HFFc6 (cell line): ENCODE data around the gene LIPC. TPM values are rescaled to one million over a fixed set of nuclear protein-coding genes. Genes with fewer than 3 reads are reported as not detected.

Experiments
- DNase-seq: peaks from one replicate; pipeline ENCODE4 v3.0.0-alpha.2; 2018
- H3K27ac Mint-ChIP-seq: 2 replicates; pipeline ENCODE4 v1.8.0; 2020; ENCODE audit warnings: mild to moderate bottlenecking, mixed read lengths
- H3K27me3 Mint-ChIP-seq: 2 replicates; pipeline ENCODE4 v1.8.0; 2021; ENCODE audit warnings: mild to moderate bottlenecking, moderate library complexity, mixed read lengths; ENCODE audit not compliant: insufficient read depth
- H3K36me3 Mint-ChIP-seq: 2 replicates; pipeline ENCODE4 v1.8.0; 2021; ENCODE audit warnings: low read depth, mixed read lengths
- H3K4me1 Mint-ChIP-seq: 2 replicates; pipeline ENCODE4 v1.8.0; 2020; ENCODE audit warnings: low read depth, mixed read lengths
- H3K4me3 Mint-ChIP-seq: 2 replicates; pipeline ENCODE4 v1.8.0; 2020; ENCODE audit warnings: mild to moderate bottlenecking, moderate library complexity, mixed read lengths
- H3K9me3 Mint-ChIP-seq: 2 replicates; pipeline ENCODE4 v1.8.0; 2020; ENCODE audit warnings: mild to moderate bottlenecking, mixed read lengths
- CTCF ChIP-seq: fragments of 200-600 bp; sonication (generic); IDR thresholded peaks from 2 replicates; pipeline ENCODE4 v1.5.0; 2021; ENCODE audit warnings: antibody characterized with exemption, mild to moderate bottlenecking
- total RNA-seq, 6 experiments: library from RNA; stranded (reverse); fragmentation: NEBNext Ultra II Directional; extraction: Animal tissue kit (Norgen Biotek cat#: 25700); gene quantifications; 2 replicates in 1 of 6; 3 replicates in 5 of 6; pipeline ENCODE4 v1.2.3, GENCODE V29; 2021

Gene LIPC
- total RNA-seq, 6 experiments from 2014 or later: not detected

- no peaks in the 10 kb centered on the region for H3K9me3 Mint-ChIP-seq
These were observed 22.4 kb downstream of the LIPC start for GRCh38 chr15:58453931-58454793.

GRCh38 chr15:58454950-58455401, 23.2 kb downstream of the LIPC start:
- Mint-ChIP-seq H3K27me3 (peaks cover 10% of the 10 kb centered on the region), H3K9me3 (no peaks in the 10 kb centered on the region), H3K36me3 (no peaks in the 10 kb centered on the region), H3K27ac (no peak overlapping the region), H3K4me1 (peaks cover 22% of the 10 kb centered on the region), H3K4me3 (no peak overlapping the region)
- DNase-seq: no peak
- TF ChIP-seq CTCF: no peak

More at GRCh38 chr15:58453931-58454793, 22.4 kb downstream of the LIPC start:
- DNase-seq: no peak
- Mint-ChIP-seq H3K4me1 (peaks cover 20% of the 10 kb centered on the region), H3K36me3 (no peaks in the 10 kb centered on the region), H3K27ac (no peak overlapping the region), H3K27me3 (peaks cover 10% of the 10 kb centered on the region), H3K4me3 (no peak overlapping the region)
- TF ChIP-seq CTCF: no peak

GRCh38 chr15:58457466-58457965, 25.7 kb downstream of the LIPC start:
- peak overlapping the region; percentile 55 for H3K4me3 Mint-ChIP-seq
- DNase-seq: peak; percentile 86
- no peaks in the 10 kb centered on the region for H3K9me3 Mint-ChIP-seq
- peaks cover 11% of the 10 kb centered on the region for H3K27me3 Mint-ChIP-seq
- TF ChIP-seq CTCF: no peak
- peak overlapping the region; percentile 29 for H3K27ac Mint-ChIP-seq
- no peaks in the 10 kb centered on the region for H3K36me3 Mint-ChIP-seq
- H3K4me1 Mint-ChIP-seq: peaks cover 28% of the 10 kb centered on the region

- no peak for TF ChIP-seq CTCF
- Mint-ChIP-seq H3K27ac (no peak overlapping the region; the same call in 1 of the 2 replicates), H3K36me3 (no peaks in the 10 kb centered on the region), H3K27me3 (peaks cover 11% of the 10 kb centered on the region), H3K9me3 (no peaks in the 10 kb centered on the region), H3K4me3 (peak overlapping the region; percentile 55; the same call in 1 of the 2 replicates), H3K4me1 (peaks cover 28% of the 10 kb centered on the region)
- DNase-seq: no peak
These were observed 26.3 kb downstream of the LIPC start for GRCh38 chr15:58458076-58458475.

DNA sequence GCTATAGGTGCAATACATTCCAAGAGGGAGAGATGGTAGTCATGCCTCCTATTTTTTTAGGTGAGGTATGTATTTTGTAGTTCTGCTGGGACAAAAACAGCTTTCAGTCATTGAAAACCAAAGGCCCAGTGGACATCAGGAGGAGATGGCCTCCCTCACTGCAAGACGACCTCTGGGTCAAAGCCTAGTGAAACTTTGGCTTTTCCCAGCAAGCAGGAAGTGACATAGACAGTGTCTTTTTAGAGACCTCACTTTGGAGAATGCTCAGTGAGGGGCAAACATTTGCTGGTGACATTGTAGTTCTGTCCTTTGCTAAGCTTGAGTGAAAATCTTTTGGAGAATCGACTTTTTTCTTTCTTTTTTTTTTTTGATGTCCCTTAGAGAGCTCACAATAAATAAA, 27.3 kb downstream of the LIPC start:
- H3K27me3 Mint-ChIP-seq: peaks cover 6% of the 10 kb centered on the region
- H3K27ac Mint-ChIP-seq: no peak overlapping the region
- H3K36me3 Mint-ChIP-seq: peaks cover 1% of the 10 kb centered on the region
- TF ChIP-seq CTCF: no peak
- no peaks in the 10 kb centered on the region for H3K9me3 Mint-ChIP-seq
- no peak overlapping the region for H3K4me3 Mint-ChIP-seq
- peaks cover 36% of the 10 kb centered on the region for H3K4me1 Mint-ChIP-seq
- no peak for DNase-seq
